ENCODE measurements around the gene ARHGEF12. TPM values are rescaled to one million over a fixed set of nuclear protein-coding genes. Genes with fewer than 3 reads are reported as not detected.

Gene ARHGEF12
- total RNA-seq, 4 donors from 2014 or later, result 82.6 to 161 (median 125) TPM

GRCh38 chr11:120305286-120305685, 30.9 kb upstream of the ARHGEF12 start:
- H3K9me3 ChIP-seq, result no peaks in the 10 kb centered on the region
- no peaks in the 10 kb centered on the region for H3K36me3 ChIP-seq
- no peak for DNase-seq
- no peaks in the 10 kb centered on the region for H3K4me1 ChIP-seq
- intact Hi-C loops (cut with DNase I; ENCODE audit: low total_unique reads), result no loop called here
- H3K27ac ChIP-seq, result no peak overlapping the region
- H3K4me3 ChIP-seq, result no peak overlapping the region
- H3K27me3 ChIP-seq, result no peaks in the 10 kb centered on the region
- TF ChIP-seq POLR2A (IDR thresholded peaks at IDR 0.05), result no peak
- TF ChIP-seq CTCF (IDR thresholded peaks at IDR 0.05), result no peak

- no peaks in the 10 kb centered on the region for H3K36me3 ChIP-seq
- no peak for DNase-seq
- H3K9me3 ChIP-seq, result no peaks in the 10 kb centered on the region
- no peak overlapping the region for H3K27ac ChIP-seq
- TF ChIP-seq POLR2A (IDR thresholded peaks at IDR 0.05) (no peak), CTCF (IDR thresholded peaks at IDR 0.05) (no peak)
- H3K27me3 ChIP-seq, result no peaks in the 10 kb centered on the region
- H3K4me1 ChIP-seq, result no peaks in the 10 kb centered on the region
- H3K4me3 ChIP-seq, result no peak overlapping the region
- intact Hi-C loops (cut with DNase I; ENCODE audit: low total_unique reads), result no loop called here
Measured at GRCh38 chr11:120306519-120307242, 29.5 kb upstream of the ARHGEF12 start.

- Histone ChIP-seq H3K9me3 (no peaks in the 10 kb centered on the region), H3K36me3 (no peaks in the 10 kb centered on the region), H3K4me3 (no peak overlapping the region), H3K4me1 (no peaks in the 10 kb centered on the region), H3K27ac (no peak overlapping the region), H3K27me3 (no peaks in the 10 kb centered on the region)
- DNase-seq, result no peak
- intact Hi-C loops (cut with DNase I; ENCODE audit: low total_unique reads), result no loop called here
- TF ChIP-seq CTCF (IDR thresholded peaks at IDR 0.05), result no peak
- no peak for TF ChIP-seq POLR2A (IDR thresholded peaks at IDR 0.05)
Measured at GRCh38 chr11:120307476-120307875, 28.7 kb upstream of the ARHGEF12 start.

DNA sequence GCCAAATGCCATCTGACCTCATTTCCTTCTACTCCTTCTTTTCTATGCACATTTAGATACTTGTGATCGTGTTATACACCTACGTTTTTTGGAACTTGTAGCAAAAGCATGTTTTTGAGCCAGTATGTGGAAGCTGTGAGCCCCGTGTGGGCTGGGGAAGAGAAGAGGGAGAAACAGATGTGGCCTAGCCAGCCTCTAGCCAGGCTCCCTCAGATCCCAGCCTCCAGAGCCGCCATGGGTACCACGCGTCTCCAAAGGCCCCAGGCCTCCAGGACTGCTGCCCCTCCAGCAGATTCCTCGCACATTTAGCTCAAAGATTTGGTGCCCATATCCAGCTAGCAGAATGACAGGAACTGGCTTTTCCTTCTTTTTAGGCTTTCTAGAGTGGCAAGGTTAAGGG, 28.1 kb upstream of the ARHGEF12 start:
- no peaks in the 10 kb centered on the region for H3K27me3 ChIP-seq
- intact Hi-C loops (cut with DNase I; ENCODE audit: low total_unique reads), result no loop called here
- DNase-seq, result no peak

More for the DNA sequence above, 28.1 kb upstream of the ARHGEF12 start:
- TF ChIP-seq POLR2A (IDR thresholded peaks at IDR 0.05), result no peak
- no peak for TF ChIP-seq CTCF (IDR thresholded peaks at IDR 0.05)
- Histone ChIP-seq H3K4me3 (no peak overlapping the region), H3K36me3 (no peaks in the 10 kb centered on the region), H3K4me1 (no peaks in the 10 kb centered on the region), H3K27ac (no peak overlapping the region), H3K9me3 (no peaks in the 10 kb centered on the region)

Measured in uterus (tissue), 4 donors.